GM19240 (cell line): ENCODE measurements around the gene TMEM132A.

ENCODE experiments used
- DNase-seq: peaks from one replicate; pipeline ENCODE4 v3.0.0; 2011; ENCODE audit warnings: low spot score; ENCODE audit not compliant: insufficient read length

TMEM132A gene

GRCh38 chr11:60985991-60986915, 62.0 kb downstream of the TMEM132A start:
- DNase-seq = no peak
